Measurements from ENCODE around the gene SNHG17. TPM values are rescaled to one million over a fixed set of nuclear protein-coding genes. Genes with fewer than 3 reads are reported as not detected.

Gene SNHG17
- total and polyA plus RNA-seq, 9 of the 15 experiments (the other 6 are each of a cell fraction or from before 2014, with no cell fraction given) = 29.8 to 106 (median 57.7) TPM

- TF ChIP-seq CBFA2T2 (conservative IDR thresholded peaks at IDR 0.05) = peak; percentile 59
- TF ChIP-seq ZBTB7A (IDR thresholded peaks at IDR 0.05; ENCODE audit: borderline replicate concordance, control insufficient read depth, low read depth, low read length) = peak; percentile 76; the same call in 1 of the 2 replicates
- 0 out of 2 replicates have a peak, but pooled peaks have one; percentile 10 for TF ChIP-seq ZNF165 (CRISPR knock-in tag; IDR thresholded peaks at IDR 0.05; ENCODE audit: borderline replicate concordance)
- TF ChIP-seq LEF1 (IDR thresholded peaks at IDR 0.05) = no peak
- TF ChIP-seq FOXK2 (conservative IDR thresholded peaks at IDR 0.05 in 1 of 2, IDR thresholded peaks at IDR 0.05 in 1 of 2; ENCODE audit: low read depth in 2 of 2) = no peak
- TF ChIP-seq CTCF (IDR thresholded peaks at IDR 0.05 in 2 of 3, conservative IDR thresholded peaks at IDR 0.05 in 1 of 3; ENCODE audit: insufficient read depth in 2 of 3, low read depth in 1 of 3, low read length in 3 of 3) = peak in 1 of 3 experiments; percentile 13; a peak in 1 of 6 replicates
- TF ChIP-seq ZEB2 (IDR thresholded peaks at IDR 0.05) = 0 out of 2 replicates have a peak, but pooled peaks have one; percentile 37
- TF ChIP-seq CREM (IDR thresholded peaks at IDR 0.05; ENCODE audit: low read depth) = peak; percentile 39; the same call in 1 of the 2 replicates
- TF ChIP-seq DPF2 (IDR thresholded peaks at IDR 0.05) = peak; percentile 35; the same call in 1 of the 2 replicates
- peak; percentile 21; the same call in 1 of the 2 replicates for TF ChIP-seq EP300 (IDR thresholded peaks at IDR 0.05; ENCODE audit: low read length)
- TF ChIP-seq ZNF146 (CRISPR knock-in tag; IDR thresholded peaks at IDR 0.05; ENCODE audit: unreplicated experiment) = no peak
- peak; percentile 72 for TF ChIP-seq CBFA2T3 (IDR thresholded peaks at IDR 0.05)
- TF ChIP-seq RAD21 (CRISPR knock-in tag; conservative IDR thresholded peaks at IDR 0.05 in 1 of 2, IDR thresholded peaks at IDR 0.05 in 1 of 2) = 0 out of 4 replicates have a peak, but pooled peaks of 1 of the 2 experiments have one; percentile 10
- TF ChIP-seq TAF1 (IDR thresholded peaks at IDR 0.05; ENCODE audit: control insufficient read depth, extremely low read depth, insufficient read depth, low read length, severe bottlenecking) = peak; percentile 29
- TF ChIP-seq POLR2AphosphoS5 (IDR thresholded peaks at IDR 0.05; ENCODE audit: control insufficient read depth, insufficient read depth, low read depth, low read length) = peak; percentile 43; the same call in 1 of the 2 replicates
- no peak for TF ChIP-seq PHB (CRISPR knock-in tag; IDR thresholded peaks at IDR 0.05)
These were observed 13.0 kb upstream of the SNHG17 start (continued) for GRCh38 chr20:38447931-38448675.

Measured in K562 (cell line).